ENCODE results near the gene VAV2. TPM values are rescaled to one million over a fixed set of nuclear protein-coding genes. Genes with fewer than 3 reads are reported as not detected.

Gene VAV2
- total RNA-seq, 1 donor from 2014 or later = 20.5 TPM

DNA sequence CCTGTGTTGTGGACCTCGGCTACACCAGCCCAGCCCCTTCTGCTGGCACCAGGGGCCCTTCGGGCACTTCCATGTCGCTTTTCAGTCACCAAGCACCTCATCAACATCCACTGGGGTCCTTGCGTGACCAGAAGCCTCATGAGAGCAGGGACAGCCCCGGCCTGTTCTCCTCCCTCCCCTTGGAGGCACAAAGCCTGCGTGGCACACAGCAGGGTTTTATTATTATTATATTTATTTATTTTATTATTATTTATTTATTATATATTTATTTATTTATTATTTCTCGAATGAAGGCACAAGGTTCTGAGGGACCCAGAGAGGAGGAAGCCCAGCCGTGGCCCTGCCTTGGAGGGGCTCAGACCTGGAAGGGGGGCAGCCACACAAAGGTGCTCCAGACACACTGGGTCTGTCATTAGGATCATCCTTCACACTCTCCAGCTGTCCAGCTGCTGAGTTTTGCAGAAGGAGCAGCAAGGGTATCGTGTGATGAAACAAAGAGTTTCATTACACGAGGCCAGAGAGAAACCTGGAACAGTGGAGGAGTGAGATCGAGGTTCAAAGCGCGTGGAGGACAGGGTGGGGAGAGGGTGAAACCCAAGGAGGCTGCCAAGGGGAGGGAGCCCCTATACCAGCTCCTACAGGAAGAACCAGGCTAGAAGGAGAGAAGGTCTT, 5.2 kb downstream of the VAV2 start:
- ATAC-seq (no peak), DNase-seq (ENCODE audit: low spot score) (no peak)
- intact Hi-C loops (cut with DNase I) = no loop called here

DNA sequence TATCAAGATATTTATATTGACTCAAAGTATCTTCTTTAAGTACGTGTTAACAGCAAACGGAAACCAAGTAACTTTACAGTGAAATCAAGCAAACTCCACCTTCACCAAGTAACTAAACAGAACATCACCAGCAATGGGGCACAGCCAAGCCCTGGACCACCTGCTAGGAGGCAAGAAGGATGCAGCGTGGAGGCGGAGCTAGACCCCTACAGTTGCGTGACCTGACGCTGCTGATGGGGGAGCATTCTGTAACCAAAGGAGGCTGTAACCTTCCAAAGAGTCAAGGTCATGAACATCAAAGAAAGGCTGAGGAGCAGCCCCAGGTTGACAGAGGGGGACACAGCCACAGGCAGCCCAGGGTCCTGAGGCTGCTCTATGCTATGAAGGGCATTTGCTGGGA, 6.1 kb downstream of the VAV2 start:
- DNase-seq (ENCODE audit: low spot score) (no peak), ATAC-seq (no peak)
- intact Hi-C loops (cut with DNase I) = no loop called here

DNA sequence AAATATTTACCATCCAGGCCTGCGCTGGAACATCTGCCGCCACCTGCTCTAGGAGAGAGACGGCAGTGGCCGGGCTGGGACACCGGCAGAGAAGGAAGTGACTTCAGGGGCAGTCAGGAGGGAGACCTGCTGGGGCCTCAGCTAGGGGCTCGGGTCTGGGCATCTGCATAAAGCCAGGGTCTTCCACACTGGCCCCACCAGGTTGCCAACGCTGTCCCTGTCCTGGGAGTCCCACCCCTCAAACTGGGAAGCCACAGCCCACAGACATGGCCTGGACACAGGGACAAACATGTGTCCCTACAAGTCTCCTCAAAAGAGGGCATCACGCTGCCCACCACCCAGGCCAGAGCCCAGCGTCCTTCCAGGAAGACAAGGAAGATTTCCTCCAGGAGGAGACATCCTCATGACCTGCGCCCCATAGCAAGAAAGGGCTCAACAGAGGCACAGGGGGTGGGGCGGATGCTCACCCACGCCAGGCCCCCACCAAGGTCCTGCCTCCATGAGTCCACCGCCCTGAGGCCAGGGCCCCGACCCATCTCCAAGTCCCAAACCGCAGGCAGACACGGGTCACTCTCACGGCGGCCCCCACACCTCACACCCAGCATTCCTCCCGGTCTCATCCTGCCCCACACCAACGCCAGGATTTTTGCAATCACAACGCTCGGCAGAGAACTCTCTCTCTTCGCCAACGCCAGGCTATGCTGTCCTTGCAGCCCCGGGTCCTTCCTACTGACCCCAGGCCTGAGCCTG, 9.0 kb downstream of the VAV2 start:
- intact Hi-C loops (cut with DNase I) = no loop called here
- DNase-seq (ENCODE audit: low spot score) (no peak), ATAC-seq (no peak)

DNA sequence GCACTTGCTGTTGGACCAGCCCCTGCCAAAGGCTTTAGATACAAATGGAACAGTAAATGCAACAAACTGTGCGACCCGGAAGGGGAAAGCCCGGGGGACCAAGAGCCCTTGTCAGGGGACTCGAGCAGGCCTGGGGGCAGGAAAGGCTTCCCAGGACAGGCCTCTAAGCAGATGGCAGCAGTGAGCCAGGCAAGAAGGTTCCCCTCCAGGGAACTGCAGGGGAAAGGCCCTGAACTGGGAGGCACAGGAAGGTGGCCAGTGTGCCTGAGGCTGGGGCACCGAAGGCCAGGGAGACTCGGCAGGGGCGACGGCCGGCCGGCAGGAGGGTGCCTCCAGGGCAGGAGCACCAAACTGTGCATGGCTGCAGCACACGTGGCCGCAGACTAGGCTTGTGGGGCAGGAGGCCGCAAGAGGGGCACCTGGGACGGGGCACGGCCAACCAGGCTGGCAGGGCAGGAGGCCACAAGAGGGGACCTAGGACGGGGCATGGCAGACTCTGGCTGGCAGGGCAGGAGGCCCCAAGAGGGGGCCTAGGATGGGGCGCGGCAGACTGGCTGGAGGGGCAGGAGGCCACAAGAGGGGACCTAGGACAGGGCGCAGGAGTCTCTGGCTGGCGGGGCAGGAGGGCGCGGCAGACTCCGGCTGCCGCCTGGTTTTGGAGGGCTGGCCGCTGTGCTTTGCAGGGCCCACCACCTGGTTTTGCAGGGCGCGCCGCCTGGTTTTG, 10.0 kb downstream of the VAV2 start:
- intact Hi-C loops (cut with DNase I) = no loop called here
- ATAC-seq (no peak), DNase-seq (ENCODE audit: low spot score) (no peak)

DNA sequence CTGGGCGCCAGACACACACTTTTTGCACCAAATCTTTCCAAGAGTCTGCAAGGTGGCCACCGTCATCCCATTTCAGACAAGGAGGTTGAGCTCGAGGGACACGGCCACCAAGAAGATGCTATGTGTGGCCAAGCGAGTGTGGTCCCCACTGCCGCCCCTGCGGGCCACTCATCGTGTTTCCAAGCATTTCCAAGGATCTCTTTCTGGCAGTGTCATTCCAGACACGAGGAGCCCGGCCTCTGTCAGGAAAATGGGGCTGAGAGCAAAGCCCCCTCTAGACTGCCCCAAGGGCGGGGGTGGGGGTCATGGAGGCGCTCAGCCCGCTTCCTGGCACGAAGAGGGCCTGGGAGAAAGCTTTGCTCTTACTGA, 10.6 kb downstream of the VAV2 start:
- DNase-seq (ENCODE audit: low spot score) (no peak), ATAC-seq (no peak)
- intact Hi-C loops (cut with DNase I) = no loop called here

DNA sequence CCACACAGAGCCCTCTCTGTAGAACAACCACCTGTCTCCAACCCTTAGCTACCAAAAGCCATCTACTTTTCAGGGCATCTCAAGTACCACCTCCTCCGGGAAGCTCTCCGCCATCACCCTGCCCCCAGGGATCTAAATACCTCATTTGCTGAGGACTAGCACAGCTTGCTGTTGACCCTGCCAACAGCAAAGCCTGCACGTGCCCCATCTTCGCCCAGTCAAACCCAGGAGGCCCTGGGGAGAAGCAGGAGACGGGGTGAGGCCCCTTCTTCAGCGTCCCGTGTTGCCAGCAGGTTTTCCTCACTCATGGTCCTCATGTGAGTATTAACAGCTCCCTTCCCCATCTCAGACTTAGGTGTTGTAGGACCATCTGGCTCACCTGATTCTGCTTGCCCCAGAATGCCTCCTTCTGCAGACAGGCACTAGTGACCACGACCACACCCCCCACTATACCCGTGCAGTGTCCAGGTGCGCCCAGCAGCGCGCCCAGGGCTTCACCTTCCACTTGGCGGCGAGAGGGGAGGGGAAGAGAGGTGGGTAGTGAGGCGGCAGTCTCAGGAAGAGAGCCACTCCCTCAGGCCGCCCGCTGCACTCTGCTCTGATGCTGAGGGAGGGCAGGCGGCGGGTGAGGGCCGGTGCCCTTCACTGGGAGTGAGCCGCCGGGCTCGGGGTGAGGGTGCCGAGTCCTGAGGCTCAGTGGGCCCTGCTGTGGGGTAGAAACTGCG, 11.1 kb downstream of the VAV2 start:
- no peak for DNase-seq (ENCODE audit: low spot score)
- no peak for ATAC-seq
- intact Hi-C loops (cut with DNase I) = no loop called here

DNA sequence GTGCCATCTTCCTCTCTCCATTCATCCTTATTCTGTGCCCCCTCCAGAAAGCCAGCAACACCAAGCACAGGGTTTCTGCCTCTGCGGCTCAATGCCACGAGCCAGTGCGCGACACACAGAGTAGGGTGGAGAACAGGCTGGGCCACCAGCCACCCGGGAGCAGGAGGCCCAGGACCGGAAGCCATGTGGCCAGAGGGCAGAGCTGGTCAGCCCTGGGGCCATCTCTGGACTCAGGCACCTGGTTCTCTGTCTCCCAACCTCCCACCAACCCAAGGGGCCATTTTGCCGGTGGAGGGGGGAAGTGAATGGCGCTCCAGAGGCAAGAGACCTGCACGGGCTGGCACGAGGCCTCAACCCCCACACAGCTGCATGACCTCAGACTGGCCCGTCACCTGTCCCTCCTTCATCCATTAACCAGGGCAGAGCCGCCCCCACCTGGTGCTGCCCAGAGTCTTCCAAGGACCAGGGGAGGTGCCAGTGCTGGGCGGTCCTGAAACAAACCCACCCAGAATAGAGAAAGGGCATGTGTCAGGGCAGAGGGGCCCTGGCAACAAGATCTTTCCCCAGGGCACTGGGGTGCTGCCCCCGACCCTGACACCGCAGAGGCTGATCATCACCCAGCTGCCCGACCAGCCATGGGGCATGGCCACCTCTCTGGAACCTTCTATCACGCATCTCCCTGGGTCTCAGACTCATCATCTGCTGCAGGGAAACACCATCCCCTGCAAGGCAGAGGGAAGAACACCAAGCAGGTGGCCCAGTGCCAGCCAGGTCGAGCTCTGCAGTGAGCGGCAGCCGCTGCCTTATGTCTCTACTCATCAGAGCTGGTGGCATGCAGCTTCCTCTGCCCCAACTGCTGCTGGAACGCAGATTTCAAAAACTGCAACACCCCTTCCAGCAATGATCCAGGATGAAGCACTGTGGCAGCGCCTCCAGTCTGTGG, 11.9 kb downstream of the VAV2 start:
- intact Hi-C loops (cut with DNase I) = no loop called here
- DNase-seq (ENCODE audit: low spot score) = no peak
- ATAC-seq = no peak

DNA sequence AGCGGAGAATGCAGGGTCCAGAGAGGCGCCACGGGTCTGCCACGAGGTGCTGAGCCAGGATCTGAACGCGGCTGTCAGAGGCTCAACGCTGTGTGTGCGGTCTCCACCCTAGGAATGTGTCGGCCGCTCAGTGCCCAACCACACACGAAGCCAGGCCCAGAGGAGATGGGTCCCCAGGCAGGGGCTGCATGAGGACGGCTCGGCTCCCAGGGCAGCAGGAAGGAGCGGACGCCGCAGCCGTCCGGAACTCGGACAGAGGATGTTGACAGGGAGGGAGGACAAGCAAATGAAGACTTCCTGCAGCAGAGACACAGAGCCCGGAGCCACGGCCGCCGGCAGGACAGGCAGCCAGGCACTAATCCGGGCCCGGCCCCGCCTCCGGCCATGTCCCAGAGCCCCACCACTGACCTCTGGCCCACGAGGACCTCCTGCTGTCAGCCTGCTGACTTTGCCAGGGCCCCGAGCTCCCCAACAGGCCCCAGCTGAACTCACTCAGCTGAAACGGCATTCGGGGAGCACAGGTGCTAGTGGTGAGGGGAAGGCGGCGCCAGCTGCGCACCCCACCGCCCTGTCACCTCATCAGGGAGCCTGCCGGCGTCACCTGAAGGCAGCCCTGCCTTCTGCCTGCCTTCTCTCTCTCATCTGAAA, 12.7 kb downstream of the VAV2 start:
- ATAC-seq = peak; percentile 65

DNA sequence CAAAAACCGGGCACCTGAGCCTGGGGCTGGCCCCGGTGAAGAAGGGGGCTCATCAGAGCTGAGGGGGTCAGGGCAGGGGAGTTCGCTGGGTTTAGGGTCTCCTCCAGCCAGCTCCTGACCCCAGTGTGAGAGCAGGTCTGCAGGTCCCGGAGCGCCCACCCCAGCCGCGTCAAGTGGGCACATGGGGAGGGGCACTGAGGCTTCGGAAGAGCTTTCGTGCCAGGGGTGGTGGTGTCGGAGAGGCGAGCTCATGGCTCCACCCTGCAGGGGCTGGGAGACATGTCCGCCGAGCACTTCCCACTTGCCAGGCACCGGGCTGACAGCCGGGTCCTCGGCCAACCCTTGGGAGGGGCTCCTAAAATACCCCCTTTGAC, 13.2 kb downstream of the VAV2 start:
- peak; percentile 19 for ATAC-seq
- no peak for DNase-seq (ENCODE audit: low spot score)

More for the DNA sequence above, 12.7 kb downstream of the VAV2 start:
- intact Hi-C loops (cut with DNase I) = no loop called here
- DNase-seq (ENCODE audit: low spot score) = no peak

DNA sequence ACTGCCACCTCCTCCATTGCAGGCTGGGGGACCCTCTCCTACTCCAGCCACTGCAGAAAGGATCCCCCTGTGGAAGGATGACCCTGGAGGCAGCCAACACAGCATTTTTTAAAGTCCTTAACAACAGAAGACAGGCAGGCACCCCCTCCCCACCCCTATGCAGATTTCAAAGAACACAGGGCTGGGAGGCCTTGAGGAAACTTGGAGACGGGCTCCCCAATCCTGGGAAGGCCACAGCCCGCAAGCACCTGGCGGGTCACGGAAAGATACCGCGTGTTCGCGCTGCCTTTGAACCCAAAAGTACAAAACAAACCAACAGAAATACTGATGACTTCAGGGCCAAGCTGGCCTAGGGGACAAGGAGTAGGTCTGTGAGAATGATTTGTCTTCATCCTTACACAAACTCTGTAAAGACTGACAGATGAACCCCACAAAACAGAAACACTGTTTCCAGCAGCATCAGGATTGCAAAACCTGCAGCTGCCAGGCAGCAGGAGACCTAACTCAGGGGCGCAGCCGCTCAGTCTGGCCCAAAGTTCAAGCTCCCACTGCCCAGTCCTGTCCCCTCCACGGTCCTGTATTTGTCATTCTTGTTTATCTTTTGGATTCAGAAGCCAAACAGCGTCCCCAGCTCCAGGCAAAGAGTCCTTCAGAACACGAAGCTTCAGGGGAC, 13.8 kb downstream of the VAV2 start:
- intact Hi-C loops (cut with DNase I) = no loop called here
- DNase-seq (ENCODE audit: low spot score) = no peak
- ATAC-seq = no peak

More for the DNA sequence above, 13.2 kb downstream of the VAV2 start:
- intact Hi-C loops (cut with DNase I) = no loop called here

DNA sequence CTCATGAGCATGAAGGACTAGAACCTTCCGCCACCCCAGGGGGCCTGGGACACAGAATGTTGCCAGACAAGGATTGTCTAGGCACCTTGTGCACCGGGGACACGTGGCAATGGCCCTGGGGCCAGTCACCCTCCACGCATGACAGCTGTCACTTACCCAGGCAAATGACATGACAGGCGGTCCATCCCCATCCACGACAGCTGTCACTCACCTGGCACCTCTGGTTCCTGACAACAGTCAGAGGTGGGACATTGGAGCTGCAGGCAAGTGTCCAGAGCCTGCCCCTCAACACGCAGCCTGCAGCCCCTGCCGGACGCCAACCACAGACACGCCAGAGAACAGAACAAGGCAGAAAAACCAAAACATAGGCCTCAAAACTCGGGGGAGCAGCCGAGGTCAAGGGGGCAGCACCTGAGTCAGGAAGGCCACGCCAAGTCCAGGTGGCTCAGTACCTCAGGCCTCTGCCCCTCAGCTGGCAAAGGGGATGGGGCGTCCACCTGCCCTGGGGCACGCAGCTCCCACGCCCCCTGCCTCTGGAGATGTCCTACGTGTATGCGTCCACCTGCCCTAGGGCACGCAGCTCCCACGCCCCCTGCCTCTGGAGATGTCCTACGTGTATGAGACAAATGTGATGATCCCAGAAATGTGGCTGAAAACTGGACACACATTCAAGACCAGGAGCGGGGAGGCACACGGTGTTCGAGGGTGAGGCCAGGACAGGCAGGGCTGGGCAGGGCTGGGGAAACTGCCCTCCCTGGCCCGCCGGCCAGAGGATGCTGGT, 14.5 kb downstream of the VAV2 start:
- intact Hi-C loops (cut with DNase I) = no loop called here
- DNase-seq (ENCODE audit: low spot score) (no peak), ATAC-seq (peak; percentile 2)

DNA sequence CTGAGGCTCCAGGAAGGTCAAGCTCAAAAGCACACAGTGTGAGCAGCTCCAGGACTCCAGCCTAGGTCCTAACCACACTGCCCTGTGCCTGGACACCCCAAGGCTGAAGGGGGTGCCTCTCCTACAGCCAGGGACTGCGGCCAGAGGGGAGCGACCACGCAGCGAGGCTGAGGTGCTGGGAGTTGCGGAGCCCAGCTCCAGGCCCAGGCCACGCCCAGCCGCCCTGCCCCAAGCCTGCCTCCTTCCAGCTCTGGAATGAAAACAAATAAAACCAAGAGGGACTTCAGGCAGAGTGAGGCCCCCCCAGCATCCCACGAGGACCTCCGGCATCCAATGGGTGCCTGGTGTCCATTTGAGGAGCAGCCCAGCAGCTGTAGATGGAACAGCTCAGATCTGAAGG, 15.2 kb downstream of the VAV2 start:
- intact Hi-C loops (cut with DNase I) = no loop called here
- no peak for DNase-seq (ENCODE audit: low spot score)
- no peak for ATAC-seq

DNA sequence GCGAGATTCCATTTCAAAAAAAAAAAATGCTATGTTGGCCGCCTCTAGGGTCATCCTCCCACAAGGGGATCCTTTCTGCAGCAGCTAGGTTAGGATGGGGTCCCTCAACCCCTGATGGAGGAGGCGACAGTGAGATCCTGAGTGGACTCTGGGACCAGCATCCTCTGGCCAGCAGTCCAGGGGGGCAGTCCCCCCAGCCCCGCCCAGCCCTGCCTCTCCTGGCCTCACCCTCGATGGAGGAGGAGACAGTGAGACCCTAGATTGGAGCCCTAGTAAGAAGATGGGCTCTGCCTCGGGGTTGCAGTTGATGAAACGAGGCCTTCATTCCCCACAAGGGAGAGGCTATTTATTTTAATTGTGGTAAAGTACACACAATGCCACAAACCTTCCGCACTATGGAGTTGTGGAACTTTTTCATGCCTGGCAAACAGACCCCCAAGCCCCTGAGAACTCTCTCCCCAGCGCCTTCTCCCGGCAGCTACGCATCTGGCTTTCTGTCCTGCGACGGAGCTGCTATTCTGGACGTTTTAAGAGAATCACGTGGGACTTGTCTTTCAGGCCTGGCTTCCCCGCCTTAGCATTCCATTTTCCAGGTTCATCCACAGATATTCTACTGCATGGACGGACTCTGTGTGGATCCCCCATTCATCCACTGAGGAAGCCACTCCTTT, 15.8 kb downstream of the VAV2 start:
- intact Hi-C loops (cut with DNase I) = no loop called here
- ATAC-seq = no peak
- no peak for DNase-seq (ENCODE audit: low spot score)

DNA sequence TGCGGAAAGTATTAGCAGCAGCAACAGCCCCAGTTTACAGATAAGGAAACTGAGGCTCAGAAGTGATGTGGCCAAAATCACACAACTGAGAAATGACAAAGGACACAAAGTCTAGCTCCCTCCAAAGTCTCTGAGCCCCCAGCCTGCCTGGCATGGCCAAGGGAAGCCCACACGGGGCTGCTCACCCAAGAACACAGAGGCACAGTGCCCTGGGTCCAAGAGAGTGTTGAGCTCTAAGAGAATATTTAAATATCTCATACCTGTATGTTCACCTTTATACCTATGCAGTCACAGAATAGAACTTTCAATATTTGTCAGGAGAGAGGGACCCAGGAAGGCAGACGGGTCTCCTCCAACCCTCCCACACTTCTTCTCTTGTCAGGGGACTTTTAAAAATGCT, 16.6 kb downstream of the VAV2 start:
- intact Hi-C loops (cut with DNase I) = no loop called here
- DNase-seq (ENCODE audit: low spot score) (no peak), ATAC-seq (no peak)

DNA sequence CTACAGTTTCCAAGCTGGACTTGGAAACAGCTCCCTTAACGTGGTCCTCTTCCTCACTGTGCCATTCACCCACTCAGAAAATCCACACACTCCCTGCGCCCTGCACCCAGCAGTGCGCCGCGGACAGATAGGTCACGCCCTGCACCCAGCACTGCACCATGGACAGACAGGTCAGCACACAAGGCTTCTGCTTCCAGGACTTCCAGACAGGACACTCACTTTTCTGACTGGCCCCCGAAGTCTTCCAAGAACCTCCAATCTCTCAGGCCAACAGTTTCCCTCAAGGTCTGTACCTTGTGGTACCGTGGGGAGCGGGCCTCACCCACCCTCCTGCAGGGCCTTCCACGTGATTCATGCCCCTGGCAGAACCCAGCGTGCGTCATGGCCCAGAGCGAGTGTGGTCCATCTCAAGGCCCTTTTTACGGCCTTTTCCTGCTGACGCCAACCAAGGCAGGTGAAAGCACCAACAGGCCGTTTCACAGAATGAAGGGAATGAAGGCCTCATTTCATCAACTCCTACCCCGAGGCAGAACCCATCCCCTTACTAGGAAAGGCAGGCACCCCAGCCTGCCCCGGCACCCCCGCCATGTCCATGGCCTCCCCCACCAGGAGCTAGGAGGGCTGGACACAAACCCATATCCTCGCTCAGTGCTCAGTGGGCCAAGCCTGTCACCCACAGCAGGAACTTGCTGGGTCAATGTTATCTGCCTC, 17.3 kb downstream of the VAV2 start:
- DNase-seq (ENCODE audit: low spot score) (no peak), ATAC-seq (no peak)
- intact Hi-C loops (cut with DNase I) = no loop called here

Data from sciatic nerve (tissue), 2 donors.